ENCODE results near the gene METTL15.

- TF ChIP-seq CTCF (IDR thresholded peaks at IDR 0.05) (no peak), POLR2A (IDR thresholded peaks at IDR 0.05) (no peak)
Observed at GRCh38 chr11:28114731-28115130, 6.5 kb downstream of the METTL15 start.
